Measurements from ENCODE around the gene SIPA1L3. TPM values are rescaled to one million over a fixed set of nuclear protein-coding genes. Genes with fewer than 3 reads are reported as not detected.

Gene SIPA1L3
- total RNA-seq, 2 experiments from 2014 or later: 15.5 to 17.7 TPM

GRCh38 chr19:38209152-38209551 lies 302.1 kb downstream of the SIPA1L3 start:
- peaks cover 25% of the 10 kb centered on the region for H3K4me1 ChIP-seq (ENCODE audit: insufficient read depth, low read length)
- Mint-ChIP-seq H3K9me3 (no peaks in the 10 kb centered on the region), H3K27me3 (peaks cover 45% of the 10 kb centered on the region), H3K4me1 (ENCODE audit: low read depth) (peaks cover 15% of the 10 kb centered on the region), H3K4me3 (no peak overlapping the region), H3K27ac (no peak overlapping the region), H3K36me3 (ENCODE audit: low read depth) (peaks cover 35% of the 10 kb centered on the region)
- TF ChIP-seq, protein P1, sequence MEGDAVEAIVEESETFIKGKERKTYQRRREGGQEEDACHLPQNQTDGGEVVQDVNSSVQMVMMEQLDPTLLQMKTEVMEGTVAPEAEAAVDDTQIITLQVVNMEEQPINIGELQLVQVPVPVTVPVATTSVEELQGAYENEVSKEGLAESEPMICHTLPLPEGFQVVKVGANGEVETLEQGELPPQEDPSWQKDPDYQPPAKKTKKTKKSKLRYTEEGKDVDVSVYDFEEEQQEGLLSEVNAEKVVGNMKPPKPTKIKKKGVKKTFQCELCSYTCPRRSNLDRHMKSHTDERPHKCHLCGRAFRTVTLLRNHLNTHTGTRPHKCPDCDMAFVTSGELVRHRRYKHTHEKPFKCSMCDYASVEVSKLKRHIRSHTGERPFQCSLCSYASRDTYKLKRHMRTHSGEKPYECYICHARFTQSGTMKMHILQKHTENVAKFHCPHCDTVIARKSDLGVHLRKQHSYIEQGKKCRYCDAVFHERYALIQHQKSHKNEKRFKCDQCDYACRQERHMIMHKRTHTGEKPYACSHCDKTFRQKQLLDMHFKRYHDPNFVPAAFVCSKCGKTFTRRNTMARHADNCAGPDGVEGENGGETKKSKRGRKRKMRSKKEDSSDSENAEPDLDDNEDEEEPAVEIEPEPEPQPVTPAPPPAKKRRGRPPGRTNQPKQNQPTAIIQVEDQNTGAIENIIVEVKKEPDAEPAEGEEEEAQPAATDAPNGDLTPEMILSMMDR (IDR thresholded peaks at IDR 0.05): no peak
- intact Hi-C loops (cut with DNase I, micrococcal nuclease): no loop called here
- DNase-seq: no peak
- no peak overlapping the region for H3K4me3 ChIP-seq (ENCODE audit: low read length)
- peaks cover 6% of the 10 kb centered on the region for H3K36me3 ChIP-seq (ENCODE audit: insufficient read depth, low read length)
- ChIA-PET CTCF (no interaction called here), POLR2A (no interaction called here)
- ATAC-seq (ENCODE audit: poor library complexity): no peak
- H3K27me3 ChIP-seq (ENCODE audit: control insufficient read depth in 1 of 2, insufficient read depth in 2 of 2, low read length in 2 of 2): peaks cover 46 to 47% of the 10 kb centered on the region in 2 experiments
- peaks cover 0 to 13% of the 10 kb centered on the region in 2 experiments for H3K9me3 ChIP-seq (ENCODE audit: control insufficient read depth in 1 of 2, insufficient read depth in 1 of 2, low read length in 2 of 2)
- H3K27ac ChIP-seq (ENCODE audit: low read depth in 1 of 2, low read length in 2 of 2): no peak overlapping the region

GRCh38 chr19:38209671-38210457 lies 302.9 kb downstream of the SIPA1L3 start:
- Mint-ChIP-seq H3K9me3 (no peaks in the 10 kb centered on the region), H3K4me3 (no peak overlapping the region), H3K4me1 (ENCODE audit: low read depth) (peaks cover 18% of the 10 kb centered on the region), H3K36me3 (ENCODE audit: low read depth) (peaks cover 30% of the 10 kb centered on the region), H3K27ac (no peak overlapping the region), H3K27me3 (peaks cover 51% of the 10 kb centered on the region)
- intact Hi-C loops (cut with DNase I, micrococcal nuclease): no loop called here
- TF ChIP-seq, protein P1 (IDR thresholded peaks at IDR 0.05): no peak
- ATAC-seq (ENCODE audit: poor library complexity): no peak
- H3K36me3 ChIP-seq (ENCODE audit: insufficient read depth, low read length): peaks cover 6% of the 10 kb centered on the region
- H3K27me3 ChIP-seq (ENCODE audit: control insufficient read depth in 1 of 2, insufficient read depth in 2 of 2, low read length in 2 of 2): peaks cover 48 to 52% of the 10 kb centered on the region in 2 experiments
- POLR2A ChIA-PET: no interaction called here
- H3K27ac ChIP-seq (ENCODE audit: low read depth in 1 of 2, low read length in 2 of 2): no peak overlapping the region
- CTCF ChIA-PET: no interaction called here
- peaks cover 28% of the 10 kb centered on the region for H3K4me1 ChIP-seq (ENCODE audit: insufficient read depth, low read length)
- H3K4me3 ChIP-seq (ENCODE audit: low read length): no peak overlapping the region
- peaks cover 0 to 18% of the 10 kb centered on the region in 2 experiments for H3K9me3 ChIP-seq (ENCODE audit: control insufficient read depth in 1 of 2, insufficient read depth in 1 of 2, low read length in 2 of 2)
- DNase-seq: no peak

DNA sequence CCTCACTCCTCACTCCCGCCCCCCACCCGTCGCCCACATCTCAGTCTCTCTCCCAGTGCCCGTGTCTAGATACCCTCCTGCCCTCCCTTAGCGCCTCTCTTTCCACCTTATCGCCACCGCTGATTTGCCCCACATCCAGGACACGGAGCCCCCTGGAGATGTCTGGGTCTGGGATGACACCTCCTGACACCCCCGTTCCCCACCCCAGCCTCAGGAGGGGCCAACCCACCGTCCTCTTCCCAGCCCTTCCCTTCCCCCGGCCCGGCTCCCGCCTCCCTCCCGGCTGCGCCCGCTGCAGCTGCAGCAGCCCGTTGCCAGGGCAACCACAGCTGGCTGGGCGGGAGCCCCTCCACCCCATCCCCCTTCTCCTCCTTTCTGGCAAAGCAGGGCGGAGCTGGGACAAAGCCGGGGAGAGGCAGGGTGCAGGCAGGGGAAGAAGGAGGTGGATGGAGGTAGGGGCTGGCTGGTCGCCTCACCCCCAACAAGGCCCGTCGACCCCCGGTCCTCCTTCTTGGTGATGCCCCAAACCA lies 303.5 kb downstream of the SIPA1L3 start:
- Mint-ChIP-seq H3K9me3 (no peaks in the 10 kb centered on the region), H3K27ac (no peak overlapping the region), H3K4me3 (no peak overlapping the region), H3K36me3 (ENCODE audit: low read depth) (peaks cover 26% of the 10 kb centered on the region), H3K27me3 (peaks cover 51% of the 10 kb centered on the region), H3K4me1 (ENCODE audit: low read depth) (peaks cover 18% of the 10 kb centered on the region)
- Histone ChIP-seq H3K9me3 (ENCODE audit: control insufficient read depth in 1 of 2, insufficient read depth in 1 of 2, low read length in 2 of 2) (peaks cover 0 to 18% of the 10 kb centered on the region in 2 experiments), H3K4me3 (ENCODE audit: low read length) (no peak overlapping the region), H3K36me3 (ENCODE audit: insufficient read depth, low read length) (peaks cover 6% of the 10 kb centered on the region), H3K27me3 (ENCODE audit: control insufficient read depth in 1 of 2, insufficient read depth in 2 of 2, low read length in 2 of 2) (peaks cover 48 to 52% of the 10 kb centered on the region in 2 experiments), H3K4me1 (ENCODE audit: insufficient read depth, low read length) (peaks cover 28% of the 10 kb centered on the region), H3K27ac (ENCODE audit: low read depth in 1 of 2, low read length in 2 of 2) (no peak overlapping the region)
- ChIA-PET POLR2A (no interaction called here), CTCF (no interaction called here)
- DNase-seq (no peak), ATAC-seq (ENCODE audit: poor library complexity) (no peak)
- intact Hi-C loops (cut with DNase I, micrococcal nuclease): no loop called here
- TF ChIP-seq, protein P1 (IDR thresholded peaks at IDR 0.05): no peak
